Cortex of kidney (tissue), 1 donor: ENCODE measurements around the gene DCAF10.
"Not testable (repeated sequence)": the region's sequence is repeated elsewhere in the genome, so short reads cannot be mapped to it uniquely, and the experiment has no call there.

ENCODE experiments used
- DNase-seq: peaks from one replicate; lab custom pipeline; 2025; lab: John Stamatoyannopoulos, UW

Gene DCAF10

GRCh38 chr9:37792122-37792521, 8.5 kb upstream of the DCAF10 start:
- DNase-seq = no peak

- no peak for DNase-seq
These were observed 4.4 kb upstream of the DCAF10 start for GRCh38 chr9:37796232-37796631.

GRCh38 chr9:37798677-37799076, 1.9 kb upstream of the DCAF10 start:
- DNase-seq = no peak

- no peak for DNase-seq
These were observed 772 bp downstream of the DCAF10 start for GRCh38 chr9:37801287-37801850.

- no peak for DNase-seq
These were observed 1.5 kb downstream of the DCAF10 start for GRCh38 chr9:37801959-37802711.

GRCh38 chr9:37806271-37806670, 5.7 kb downstream of the DCAF10 start:
- DNase-seq = no peak

GRCh38 chr9:37809676-37810075, 9.1 kb downstream of the DCAF10 start:
- DNase-seq = not testable (repeated sequence)

GRCh38 chr9:37811906-37812476, 11.4 kb downstream of the DCAF10 start:
- DNase-seq = no peak

- DNase-seq = no peak
These were observed 12.3 kb downstream of the DCAF10 start for GRCh38 chr9:37812773-37813379.

GRCh38 chr9:37818849-37819248, 18.3 kb downstream of the DCAF10 start:
- DNase-seq = no peak

GRCh38 chr9:37820142-37820541, 19.5 kb downstream of the DCAF10 start:
- no peak for DNase-seq

GRCh38 chr9:37825174-37825573, 24.6 kb downstream of the DCAF10 start:
- not testable (repeated sequence) for DNase-seq

GRCh38 chr9:37827483-37828165, 27.0 kb downstream of the DCAF10 start:
- DNase-seq = no peak

GRCh38 chr9:37835821-37836220, 35.2 kb downstream of the DCAF10 start:
- DNase-seq = no peak

- no peak for DNase-seq
These were observed 35.8 kb downstream of the DCAF10 start for GRCh38 chr9:37836386-37836785.

GRCh38 chr9:37839496-37840461, 39.2 kb downstream of the DCAF10 start:
- DNase-seq = no peak

GRCh38 chr9:37840560-37841194, 40.1 kb downstream of the DCAF10 start:
- DNase-seq = no peak

- DNase-seq = no peak
These were observed 51.6 kb downstream of the DCAF10 start for GRCh38 chr9:37852222-37852621.

- no peak for DNase-seq
These were observed 56.0 kb downstream of the DCAF10 start for GRCh38 chr9:37856551-37856950.

GRCh38 chr9:37859043-37859442, 58.4 kb downstream of the DCAF10 start:
- DNase-seq = no peak

- DNase-seq = no peak
These were observed 61.9 kb downstream of the DCAF10 start for GRCh38 chr9:37862530-37862929.
